ENCODE data around the gene PGA3.
"Not testable (repeated sequence)": the region's sequence is repeated elsewhere in the genome, so short reads cannot be mapped to it uniquely, and the experiment has no call there.

Gene PGA3

DNA sequence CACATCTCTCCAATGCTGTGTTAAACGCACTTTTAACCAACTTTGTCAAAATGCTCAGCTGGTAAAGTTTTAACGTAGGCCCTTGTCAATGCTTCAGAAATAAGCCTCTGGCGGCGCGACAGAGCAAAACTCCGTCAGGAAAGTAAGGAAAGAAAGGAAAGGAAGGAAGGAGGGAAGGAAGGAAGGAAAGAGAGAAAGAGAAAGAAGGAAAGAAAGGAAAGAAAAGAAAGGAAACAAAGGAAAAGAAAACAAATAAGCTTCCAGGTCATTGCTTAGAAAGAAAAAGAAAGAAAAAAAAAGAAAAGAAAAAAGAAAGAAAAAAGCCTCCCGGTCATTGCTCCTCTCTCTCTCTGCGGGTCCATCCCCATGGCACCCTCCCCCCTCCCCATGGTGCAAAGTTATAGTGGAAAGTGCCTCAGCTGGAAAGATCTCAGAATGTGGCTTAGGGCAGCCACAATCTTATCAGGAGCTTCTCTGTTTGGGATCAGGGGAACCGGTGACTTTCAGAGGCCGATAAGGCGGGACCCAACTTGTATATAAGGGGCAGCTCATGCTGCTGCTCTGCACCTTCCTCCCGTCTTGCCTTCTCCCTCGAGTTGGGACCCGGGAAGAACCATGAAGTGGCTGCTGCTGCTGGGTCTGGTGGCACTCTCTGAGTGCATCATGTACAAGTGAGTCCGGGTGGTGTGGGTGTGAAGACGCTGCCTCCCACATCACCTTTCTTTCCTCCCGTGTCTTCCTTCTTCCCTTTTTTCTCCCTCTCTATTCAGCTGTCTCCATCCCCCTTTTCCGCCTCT, at the start of gene PGA3:
TSS of gene PGA3 (plus strand) at position 566 of the 797 bp plus-strand sequence. CDS start at position 616, 50 bp downstream.
- not testable (repeated sequence) for DNase-seq (ENCODE audit: low read depth in 2 of 2)

DNA sequence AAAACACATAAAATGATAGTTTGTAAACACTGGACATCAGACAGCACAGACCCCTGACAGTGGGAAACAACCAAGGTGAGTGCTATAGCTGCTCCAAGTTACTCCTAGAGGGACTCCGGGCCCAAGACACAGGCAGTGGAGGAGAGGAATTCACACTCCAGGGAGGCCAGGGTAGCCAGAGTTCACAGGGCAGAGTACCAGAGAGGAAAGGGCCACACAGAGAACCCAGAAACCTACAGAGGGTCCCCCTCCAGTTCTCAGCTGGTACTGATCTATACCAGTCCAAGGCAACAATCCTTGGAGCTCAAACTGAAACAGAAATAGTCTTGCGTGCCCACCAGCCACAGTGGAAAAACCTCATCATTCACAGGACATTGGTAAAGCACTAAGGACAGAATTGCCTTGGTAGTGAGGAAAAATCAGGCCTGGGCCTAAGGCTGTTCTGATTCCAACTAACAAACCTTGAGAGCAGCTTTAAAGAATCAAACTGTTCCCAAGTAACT, 49.7 kb upstream of the PGA3 start:
- DNase-seq (ENCODE audit: low read depth in 2 of 2): no peak

DNA sequence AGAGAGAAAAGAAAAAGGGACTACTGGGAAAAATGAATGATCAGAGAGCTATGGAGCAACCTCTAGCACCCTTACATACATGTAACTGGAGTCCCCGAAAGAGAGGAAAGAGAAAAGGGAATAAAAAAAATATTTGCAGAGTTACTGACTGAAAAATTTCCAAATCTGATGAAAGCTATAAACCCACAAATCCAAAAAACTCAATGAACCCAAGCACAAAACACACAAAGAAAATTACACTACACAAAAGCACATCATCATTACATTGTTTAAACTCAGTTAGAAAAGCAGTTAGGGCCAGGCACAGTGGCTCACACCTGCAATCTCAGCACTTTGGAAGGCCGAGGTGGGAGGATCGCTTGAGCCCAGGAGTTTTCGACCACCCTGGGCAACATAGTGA, 48.8 kb upstream of the PGA3 start:
- no peak for DNase-seq (ENCODE audit: low read depth in 2 of 2)

DNA sequence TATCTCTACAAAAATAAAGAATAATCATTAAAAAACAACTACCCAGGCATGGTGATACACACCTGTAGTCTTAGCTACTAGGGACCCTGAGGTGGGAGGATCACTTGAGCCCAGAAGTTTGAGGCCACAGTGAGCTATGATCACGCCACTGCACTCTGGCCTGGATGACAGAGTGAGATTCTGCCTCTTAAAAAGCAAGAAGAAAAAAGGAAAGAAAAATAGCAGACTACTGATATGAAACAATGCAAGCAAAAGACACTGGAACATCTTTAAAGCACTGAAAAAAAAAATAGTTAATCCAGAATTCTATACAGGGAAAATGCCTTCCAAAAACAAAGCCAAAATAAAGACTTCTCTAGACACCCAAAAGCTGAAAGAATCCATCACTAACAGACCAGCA, 48.0 kb upstream of the PGA3 start:
- DNase-seq (ENCODE audit: low read depth in 2 of 2): no peak

DNA sequence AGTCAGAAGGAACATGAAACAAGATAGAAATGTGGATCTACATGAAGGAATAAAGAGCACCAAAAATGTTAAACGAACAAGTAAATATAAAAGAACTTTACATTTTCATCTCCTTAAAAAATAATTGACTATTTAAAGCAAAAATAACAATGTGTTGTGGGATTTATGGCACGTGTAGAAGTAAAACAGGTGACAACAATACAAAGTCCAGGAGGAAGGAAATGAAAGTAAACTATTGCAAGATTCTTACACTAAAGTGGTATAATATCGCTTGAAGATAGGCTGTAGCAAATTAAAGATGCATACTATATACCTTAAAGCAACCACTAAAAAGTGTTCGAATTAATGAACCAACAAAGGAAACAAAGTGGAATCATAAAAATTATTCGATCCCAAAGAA, 47.6 kb upstream of the PGA3 start:
- no peak for DNase-seq (ENCODE audit: low read depth in 2 of 2)

DNA sequence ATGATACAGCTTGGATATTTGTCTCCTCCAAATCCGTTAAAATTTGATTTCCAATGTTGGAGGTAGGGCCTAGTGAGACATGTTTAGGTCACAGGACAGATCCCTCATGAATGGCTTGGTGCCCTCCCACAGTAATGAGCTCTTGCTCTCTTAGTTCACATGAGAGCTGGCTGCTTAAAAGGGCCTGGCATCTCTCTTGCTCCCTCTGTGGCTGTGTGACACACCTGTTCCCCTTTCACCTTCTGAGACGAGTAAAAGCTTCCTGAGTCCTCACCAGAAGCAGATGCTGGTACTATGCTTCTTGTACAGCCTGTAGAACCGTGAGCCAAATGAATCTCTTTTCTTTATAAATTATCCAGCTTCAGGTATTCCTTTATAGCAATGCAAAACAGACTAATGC, 45.6 kb upstream of the PGA3 start:
- no peak for DNase-seq (ENCODE audit: low read depth in 2 of 2)

DNA sequence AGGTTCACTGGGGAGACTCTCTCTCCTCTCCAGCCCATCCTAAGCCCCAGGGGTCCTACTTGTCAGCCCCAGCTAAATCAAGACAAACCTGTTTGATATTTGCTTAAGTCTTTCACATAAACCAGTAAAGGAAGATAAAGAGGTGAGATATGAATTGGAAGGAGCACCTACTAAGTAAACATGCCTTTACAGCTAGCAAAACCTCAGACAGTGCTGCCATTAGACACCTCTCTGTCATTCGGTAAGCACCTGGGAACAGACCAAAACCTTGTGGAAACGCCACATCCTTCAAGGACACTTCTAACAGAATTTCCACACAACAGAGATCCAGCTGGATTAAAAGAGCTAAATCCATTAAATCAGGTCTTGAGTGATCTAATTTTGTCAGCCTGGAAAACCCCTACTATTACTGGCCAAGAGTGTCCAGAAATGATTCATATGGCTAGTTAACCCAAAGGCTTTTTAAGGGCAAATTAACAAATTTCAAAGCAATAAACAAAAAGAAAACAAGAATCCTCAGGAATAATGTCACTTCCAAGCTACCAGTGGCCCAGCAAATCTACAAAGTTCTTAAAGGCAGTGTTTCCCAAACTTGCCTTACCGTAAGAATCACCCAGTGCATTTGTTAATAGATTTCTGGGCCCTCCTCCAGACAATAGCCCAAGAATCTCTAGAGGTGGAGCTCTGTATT, 44.5 kb upstream of the PGA3 start:
- DNase-seq (ENCODE audit: low read depth in 2 of 2): no peak

DNA sequence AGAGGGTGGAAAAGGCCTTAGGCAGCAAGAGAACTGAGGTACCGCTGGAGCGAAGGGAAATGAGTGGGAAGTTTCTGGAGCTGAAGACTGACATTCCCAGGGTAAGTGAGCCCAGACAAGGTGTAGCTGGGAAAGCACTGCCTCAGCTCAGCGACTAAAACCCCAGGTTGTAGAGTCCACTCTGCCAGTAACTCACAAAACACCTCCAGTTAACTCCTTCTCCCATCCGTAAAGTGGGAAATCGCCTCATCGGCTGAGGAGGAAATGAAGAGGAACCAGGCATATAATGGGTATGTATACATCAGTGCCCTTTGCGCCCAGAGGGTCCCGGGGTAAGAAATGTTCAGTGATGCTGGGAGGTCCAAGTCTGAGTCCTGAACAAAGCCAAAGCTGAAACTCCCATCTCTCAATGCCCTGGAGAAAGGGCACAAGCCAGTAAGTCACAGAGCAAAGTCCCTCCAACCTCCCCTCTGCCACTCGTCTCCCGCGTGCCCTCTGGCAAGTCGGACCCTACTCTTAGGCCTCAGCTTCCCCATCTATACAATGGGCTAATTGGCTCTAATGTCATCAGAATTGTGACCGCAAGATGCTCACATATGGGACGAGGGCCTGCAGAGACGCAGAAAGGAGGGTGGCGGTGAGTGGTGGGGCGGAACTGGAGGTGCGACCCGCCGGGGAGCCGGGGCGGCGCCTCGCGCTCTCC, 42.7 kb upstream of the PGA3 start:
- DNase-seq (ENCODE audit: low read depth in 2 of 2): no peak

DNA sequence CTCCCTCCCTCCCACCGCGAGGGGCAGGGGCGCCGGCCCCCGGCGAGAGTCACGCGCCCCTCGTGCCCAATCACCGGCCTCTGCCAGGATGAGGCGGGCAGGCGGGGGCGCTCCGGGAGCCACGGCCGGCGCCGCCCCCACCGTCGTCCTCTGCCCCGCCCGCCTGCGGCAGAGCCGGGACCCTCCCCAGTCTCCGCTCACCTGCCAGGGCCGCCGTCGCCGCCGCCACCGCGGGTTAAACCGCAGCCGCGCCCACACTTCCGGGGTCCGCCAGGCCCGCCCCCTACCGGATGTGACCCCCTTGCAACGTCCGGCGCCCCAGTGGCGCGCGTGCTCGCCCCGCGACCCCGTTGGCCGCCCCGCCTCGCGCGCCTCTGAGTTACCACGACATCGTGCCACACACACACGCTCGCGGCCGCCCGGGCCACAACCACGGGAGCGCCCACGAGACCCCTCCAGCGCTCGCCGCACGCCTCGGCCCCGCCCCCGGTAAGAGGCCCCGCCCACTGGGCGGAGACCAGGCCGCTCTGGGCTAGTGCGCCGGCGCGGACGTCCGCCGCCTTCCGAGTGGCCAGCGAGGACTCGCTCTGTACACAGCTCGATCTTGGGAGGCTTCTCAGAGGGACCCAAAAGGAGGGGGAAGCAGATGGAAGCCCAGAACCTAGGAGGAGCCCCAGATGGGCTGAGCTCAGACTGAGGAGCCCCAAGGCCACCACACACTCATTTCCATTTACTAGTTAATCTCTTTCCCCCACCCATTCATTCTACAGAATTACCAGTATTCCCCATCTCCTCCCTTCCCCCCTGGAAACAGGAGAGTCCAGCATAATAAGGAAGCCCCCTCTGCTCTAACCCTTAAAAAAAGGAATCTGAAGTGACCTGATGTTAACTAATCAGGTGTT, 41.9 kb upstream of the PGA3 start, which contains the start of gene VPS37C:
TSS of gene VPS37C (minus strand) at position 237 of the 902 bp plus-strand sequence. CDS start 22,597 bp downstream, outside the sequence.
- DNase-seq (ENCODE audit: low read depth in 2 of 2): peak; percentile 83 to 92

DNA sequence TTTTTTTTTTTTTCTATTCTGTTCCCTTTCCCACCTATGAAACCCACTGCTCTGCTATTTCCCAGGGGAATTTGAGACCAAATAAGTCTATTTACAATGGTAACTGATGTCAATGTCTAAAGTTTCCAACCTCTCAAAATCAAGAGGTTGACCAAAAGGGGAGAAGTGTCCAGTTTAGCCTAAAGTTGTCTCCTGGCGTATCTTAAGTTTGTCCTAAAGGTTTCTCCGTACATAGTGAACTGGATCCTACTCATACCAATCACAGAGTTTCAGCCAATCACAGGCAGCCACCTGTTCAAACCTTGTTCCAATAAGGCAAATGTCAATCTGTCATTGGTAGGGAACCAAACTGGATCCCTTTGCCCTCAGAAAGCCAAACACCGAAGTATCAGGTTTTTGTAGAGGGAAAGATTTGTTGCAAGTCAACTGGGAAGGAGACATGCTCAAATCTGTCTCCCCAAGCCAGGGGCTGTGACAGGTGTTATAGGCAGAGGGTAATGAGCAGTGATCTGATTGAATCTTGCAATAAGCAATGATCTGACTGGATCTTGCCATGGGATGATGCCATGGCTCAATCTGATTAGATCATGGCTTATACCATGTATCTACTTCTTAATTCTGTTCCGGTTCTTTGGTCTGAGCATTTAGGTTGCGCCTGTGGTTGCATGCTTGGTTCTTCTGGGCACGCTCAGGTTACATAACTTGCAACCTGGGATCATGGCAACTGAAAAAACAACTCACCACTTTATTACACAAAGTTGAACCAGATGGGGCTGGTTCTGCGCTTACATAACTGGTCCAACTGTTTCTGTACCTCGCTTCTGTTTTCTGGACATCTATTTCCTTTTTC, 41.0 kb upstream of the PGA3 start:
- DNase-seq (ENCODE audit: low read depth in 2 of 2): no peak

DNA sequence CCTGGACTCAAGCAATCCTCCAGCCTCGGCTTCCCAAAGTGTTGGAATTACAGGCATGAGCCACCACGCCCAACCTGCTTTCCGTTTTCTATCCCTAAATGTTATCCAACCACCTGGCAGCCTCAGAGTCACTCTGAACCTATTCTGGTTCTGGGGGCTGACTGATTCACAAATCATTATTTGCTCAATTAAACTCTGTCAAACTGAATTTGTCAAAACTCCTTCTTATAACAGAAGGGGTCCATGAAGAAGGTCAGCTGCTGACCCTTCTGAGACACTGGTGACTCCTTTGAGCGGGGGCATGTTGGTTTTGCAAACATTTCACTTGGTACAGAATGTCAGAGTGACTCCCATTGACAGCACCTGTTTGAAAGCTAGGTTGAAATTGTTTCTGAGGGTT, 40.3 kb upstream of the PGA3 start:
- no peak for DNase-seq (ENCODE audit: low read depth in 2 of 2)

DNA sequence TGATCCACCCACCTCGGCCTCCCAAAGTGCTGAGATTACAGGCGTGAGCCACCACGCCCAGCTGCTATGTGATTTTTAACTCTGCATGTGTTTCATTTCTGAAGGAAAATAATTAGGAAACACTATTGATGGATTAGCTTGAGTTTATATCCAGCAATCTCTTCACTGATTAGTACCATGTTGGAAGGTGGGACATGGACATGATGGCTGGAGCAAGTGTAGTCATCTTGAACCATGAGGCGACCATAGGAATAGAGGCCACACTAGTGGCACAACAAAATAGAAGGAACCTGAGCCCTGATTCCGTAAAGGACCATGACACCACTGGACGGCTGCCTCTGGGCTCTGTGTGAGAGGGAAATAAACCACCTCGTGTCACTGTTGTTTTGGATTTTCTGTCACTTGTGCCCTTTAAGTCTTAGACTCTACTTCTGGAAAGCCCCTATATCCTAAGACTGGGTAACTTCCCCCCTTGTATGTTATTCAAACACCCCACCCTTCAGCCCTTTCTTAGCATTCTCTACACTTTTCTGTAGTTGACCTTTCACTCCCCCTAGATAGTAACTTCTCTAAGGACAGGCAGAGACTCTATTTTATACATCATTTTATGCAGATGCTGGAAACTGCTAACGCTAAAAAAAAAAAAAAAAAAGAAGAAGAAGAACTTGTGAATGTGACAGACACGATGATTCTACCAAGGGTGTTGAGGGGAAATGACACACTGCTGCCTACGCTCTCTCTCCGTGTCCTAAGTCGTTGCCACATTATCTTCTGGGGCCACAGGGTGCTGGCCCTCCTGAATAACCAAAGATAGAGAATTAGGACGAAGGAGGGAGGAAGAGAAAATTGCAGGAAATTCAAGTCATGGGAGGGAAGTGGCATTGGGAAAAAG, 39.4 kb upstream of the PGA3 start:
- DNase-seq (ENCODE audit: low read depth in 2 of 2): no peak

DNA sequence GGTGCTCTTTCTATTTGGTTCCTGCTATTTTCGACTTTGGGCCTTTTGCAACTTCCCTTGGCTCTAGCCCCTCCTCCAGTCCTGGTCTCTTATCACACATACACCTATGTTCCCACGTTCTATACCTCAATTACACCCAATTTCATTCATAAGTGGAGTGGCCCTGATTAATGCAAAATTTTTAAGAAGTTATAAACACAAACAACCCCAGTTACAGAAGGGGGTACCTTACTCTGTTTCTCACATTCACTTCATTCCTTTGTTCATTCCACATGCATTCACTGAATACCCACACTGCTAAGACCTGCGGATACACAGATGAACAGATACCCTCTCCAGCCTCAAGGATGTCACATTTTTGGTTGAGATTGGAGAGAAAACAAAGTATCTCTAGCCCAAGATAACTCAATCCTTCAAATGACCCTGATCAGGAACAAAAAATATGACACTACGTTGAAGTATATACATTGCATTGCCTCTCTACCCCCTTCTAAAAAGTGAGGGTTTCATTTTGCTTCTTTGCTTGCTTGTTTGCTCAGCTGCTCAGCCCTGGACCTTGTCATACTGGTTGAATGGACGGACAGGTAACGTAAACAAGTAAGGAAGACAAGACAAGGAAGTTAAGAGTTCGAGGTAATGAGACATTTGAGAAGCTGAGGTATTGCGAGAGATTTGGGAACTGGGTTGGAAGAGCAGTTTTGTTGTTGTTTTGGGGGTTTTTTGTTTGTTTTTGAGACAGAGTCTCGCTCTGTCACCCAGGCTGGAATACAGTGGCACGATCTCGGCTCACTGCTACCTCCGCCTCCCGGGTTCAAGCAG, 38.5 kb upstream of the PGA3 start:
- no peak for DNase-seq (ENCODE audit: low read depth in 2 of 2)

DNA sequence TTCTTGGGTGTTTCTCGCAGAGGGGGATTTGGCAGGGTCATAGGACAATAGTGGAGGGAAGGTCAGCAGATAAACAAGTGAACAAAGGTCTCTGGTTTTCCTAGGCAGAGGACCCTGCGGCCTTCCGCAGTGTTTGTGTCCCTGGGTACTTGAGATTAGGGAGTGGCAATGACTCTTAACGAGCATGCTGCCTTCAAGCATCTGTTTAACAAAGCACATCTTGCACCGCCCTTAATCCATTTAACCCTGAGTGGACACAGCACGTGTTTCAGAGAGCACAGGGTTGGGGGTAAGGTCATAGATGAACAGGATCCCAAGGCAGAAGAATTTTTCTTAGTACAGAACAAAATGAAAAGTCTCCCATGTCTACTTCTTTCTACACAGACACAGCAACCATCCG, 37.5 kb upstream of the PGA3 start:
- DNase-seq (ENCODE audit: low read depth in 2 of 2): not testable (repeated sequence)

DNA sequence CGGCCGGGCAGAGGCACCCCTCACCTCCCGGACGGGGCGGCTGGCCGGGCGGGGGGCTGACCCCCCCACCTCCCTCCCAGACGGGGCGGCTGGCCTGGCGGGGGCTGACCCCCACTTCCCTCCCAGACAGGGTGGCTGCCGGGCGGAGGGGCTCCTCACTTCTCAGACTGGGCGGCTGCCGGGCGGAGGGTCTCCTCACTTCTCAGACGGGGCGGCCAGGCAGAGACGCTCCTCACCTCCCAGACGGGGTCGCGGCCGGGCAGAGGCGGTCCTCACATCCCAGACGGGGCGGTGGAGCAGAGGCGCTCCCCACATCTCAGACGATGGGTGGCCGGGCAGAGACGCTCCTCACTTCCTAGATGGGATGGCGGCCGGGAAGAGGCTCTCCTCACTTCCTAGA, 37.0 kb upstream of the PGA3 start:
- not testable (repeated sequence) for DNase-seq (ENCODE audit: low read depth in 2 of 2)

DNA sequence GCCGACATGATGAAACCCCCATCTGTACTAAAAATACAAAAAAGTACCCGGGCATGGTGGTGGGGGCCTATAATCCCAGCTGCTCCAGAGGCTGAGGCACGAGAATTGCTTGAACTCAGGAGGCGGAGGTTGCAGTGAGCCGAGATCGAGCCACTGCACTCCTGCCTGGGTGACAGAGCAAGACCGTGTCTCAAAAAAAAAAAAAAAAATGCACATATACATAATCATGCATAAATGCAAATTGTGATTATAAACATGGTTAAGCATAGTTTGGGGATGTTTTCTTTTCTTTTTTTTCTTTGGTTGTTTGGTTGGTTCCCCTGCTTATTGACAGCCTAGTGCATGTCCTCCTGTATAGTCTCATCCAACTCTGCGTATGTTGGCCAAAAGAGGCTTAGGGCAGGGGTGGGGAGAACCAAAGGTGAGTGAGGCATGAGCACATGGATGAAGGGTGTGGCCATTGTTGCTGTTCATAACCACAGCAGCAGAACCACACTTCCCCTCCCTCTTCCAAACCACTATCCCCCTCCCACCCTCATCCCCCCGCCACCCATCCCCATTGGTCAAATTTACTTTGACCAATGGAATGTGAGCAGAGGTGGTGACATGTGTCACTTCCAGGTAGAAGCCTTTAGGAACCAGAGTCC, 35.1 kb upstream of the PGA3 start:
- DNase-seq (ENCODE audit: low read depth in 2 of 2): no peak

DNA sequence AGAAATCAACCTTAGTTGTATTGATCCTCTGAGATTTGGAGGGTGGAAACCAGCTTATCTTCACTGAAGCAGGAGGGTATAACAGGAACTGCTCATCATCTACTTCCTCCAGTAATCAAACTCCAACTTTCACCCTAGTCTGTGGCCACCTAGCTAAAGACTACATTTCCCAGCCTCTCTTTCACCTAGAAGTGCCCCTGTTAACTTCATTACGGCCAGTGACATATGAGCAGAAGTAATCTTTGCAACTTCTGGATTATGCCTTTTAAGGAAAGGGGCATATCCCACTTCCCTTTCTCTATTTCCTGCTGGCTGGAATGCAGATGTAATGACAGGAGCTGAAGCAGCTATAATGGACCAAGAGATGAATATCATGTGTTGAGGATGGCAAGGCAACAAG, 34.5 kb upstream of the PGA3 start:
- no peak for DNase-seq (ENCODE audit: low read depth in 2 of 2)

DNA sequence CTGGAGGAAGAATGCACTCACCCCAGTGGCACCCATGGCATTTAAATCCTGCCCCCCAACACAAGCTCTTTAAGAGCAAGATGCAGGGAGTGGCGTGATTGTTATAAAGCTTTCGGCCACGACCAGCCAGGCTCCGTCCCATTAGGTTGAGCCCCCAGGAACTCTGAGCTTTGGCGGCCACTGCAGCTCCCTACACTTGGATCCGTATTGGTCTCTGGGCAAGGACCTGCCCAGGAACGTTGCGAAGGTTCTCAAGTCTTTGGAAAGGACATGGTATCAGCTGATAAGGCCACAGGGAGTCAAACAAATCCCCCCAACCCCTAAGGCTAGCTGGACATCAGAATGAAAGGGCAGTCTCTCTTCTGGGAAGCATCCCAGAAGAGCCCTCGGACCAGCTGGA, 32.7 kb upstream of the PGA3 start:
- DNase-seq (ENCODE audit: low read depth in 2 of 2): no peak
